GM18505 (cell line): Measurements from ENCODE around the gene NBPF9.
"Not testable (repeated sequence)": the region's sequence is repeated elsewhere in the genome, so short reads cannot be mapped to it uniquely, and the experiment has no call there.

Experiments used
- ATAC-seq: cut with Tn5 transposase; IDR thresholded peaks from one replicate; pipeline ENCODE4 v1.9.1; 2021; ENCODE audit not compliant: unreplicated experiment

The NBPF9 gene

DNA sequence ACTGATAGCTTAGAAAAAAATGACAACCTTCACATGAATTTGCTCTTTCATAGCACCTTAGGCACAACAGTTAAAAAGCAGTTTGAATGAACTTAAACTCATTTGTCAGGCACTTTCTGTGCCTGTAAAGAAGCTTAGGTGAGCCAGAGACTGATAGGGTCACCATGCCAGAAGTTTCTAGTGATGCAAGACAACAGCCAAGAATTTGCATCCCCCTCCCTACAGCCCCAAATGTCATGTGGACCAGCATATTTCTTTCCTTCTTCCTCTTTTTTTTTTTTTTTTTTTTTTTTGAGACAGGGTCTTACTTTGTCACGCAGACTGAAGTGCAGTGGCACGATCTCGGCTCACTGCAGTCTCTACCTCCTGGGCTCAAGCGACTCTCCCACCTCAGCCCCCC lies 89.8 kb downstream of the NBPF9 start:
- ATAC-seq, result not testable (repeated sequence)

- ATAC-seq, result not testable (repeated sequence)
Measured at GRCh38 chr1:149012599-149012998, 90.8 kb downstream of the NBPF9 start.

DNA sequence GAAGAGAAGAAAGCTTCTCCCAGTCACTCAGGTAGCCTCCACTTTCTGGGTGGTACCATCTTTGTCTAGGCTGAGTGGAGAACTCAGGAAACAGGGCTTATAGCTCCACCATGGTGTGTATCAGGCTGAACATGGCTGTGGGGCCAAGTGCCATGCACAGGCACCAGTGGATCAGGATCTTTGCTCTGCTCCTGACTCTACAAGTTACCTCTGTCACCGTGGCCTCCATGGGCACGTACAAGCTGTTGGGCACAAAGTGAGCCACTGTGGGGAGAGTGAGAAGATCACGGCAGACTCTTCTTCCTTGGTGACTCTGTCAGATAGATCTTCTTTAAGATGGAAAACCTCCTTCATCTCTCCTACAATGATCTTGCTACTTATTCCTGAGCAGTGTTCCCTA lies 93.6 kb downstream of the NBPF9 start:
- not testable (repeated sequence) for ATAC-seq

- not testable (repeated sequence) for ATAC-seq
Measured at GRCh38 chr1:149008769-149009168, 94.6 kb downstream of the NBPF9 start.

DNA sequence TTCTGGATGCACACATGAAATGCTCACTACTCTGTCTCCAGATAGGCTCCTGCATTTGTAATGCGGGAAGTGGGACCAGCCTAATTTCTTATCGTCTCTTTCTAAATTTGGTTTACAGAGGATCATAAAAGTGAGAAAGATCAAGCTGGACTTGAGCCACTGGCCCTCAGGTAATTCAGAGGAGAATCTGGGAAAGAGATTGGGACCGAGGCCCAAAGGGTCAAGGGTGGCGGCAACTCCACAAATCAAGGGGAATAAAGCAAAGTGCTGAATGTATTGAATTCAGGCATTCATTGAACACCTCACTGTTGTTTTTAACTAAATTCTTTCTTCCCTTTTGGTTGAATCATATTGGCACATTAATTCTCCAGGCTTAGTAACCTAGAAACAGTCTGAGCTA lies 95.0 kb downstream of the NBPF9 start:
- not testable (repeated sequence) for ATAC-seq
